ENCODE data around the gene NBEA. TPM values are rescaled to one million over a fixed set of nuclear protein-coding genes. Genes with fewer than 3 reads are reported as not detected.
"Not testable (repeated sequence)": the region's sequence is repeated elsewhere in the genome, so short reads cannot be mapped to it uniquely, and the experiment has no call there.

Gene NBEA
- total RNA-seq, 4 donors from 2014 or later = 1.4 to 14.9 (median 4.1) TPM

DNA sequence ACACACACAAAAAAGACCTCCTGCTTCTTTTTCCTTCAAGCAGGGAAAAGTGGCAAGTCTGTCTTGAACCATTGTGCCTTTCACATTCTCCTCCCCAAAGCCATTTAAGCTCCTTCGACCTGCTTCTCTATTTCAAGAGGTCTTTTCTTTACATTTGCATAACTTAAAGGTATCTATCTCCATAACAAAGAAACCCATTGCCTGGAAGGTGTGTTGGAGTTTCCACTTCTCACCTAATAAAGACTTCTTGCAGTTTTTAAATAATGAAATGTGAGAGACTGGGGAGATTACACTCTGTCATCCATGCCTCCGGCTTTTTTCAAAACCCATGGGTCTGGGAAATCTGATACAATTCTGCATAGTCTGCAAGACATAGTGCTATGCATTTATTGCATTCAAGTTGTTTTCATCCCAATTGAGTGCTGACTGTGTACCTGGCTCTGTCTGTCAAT is 41.8 kb upstream of the NBEA start:
- DNase-seq = no peak
- no peak overlapping the region for H3K27ac ChIP-seq
- no peaks in the 10 kb centered on the region for H3K36me3 ChIP-seq
- H3K4me3 ChIP-seq = no peak overlapping the region
- no peaks in the 10 kb centered on the region for H3K9me3 ChIP-seq
- no peak for TF ChIP-seq POLR2A (IDR thresholded peaks at IDR 0.05)
- TF ChIP-seq, protein P1, sequence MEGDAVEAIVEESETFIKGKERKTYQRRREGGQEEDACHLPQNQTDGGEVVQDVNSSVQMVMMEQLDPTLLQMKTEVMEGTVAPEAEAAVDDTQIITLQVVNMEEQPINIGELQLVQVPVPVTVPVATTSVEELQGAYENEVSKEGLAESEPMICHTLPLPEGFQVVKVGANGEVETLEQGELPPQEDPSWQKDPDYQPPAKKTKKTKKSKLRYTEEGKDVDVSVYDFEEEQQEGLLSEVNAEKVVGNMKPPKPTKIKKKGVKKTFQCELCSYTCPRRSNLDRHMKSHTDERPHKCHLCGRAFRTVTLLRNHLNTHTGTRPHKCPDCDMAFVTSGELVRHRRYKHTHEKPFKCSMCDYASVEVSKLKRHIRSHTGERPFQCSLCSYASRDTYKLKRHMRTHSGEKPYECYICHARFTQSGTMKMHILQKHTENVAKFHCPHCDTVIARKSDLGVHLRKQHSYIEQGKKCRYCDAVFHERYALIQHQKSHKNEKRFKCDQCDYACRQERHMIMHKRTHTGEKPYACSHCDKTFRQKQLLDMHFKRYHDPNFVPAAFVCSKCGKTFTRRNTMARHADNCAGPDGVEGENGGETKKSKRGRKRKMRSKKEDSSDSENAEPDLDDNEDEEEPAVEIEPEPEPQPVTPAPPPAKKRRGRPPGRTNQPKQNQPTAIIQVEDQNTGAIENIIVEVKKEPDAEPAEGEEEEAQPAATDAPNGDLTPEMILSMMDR (IDR thresholded peaks at IDR 0.05) = no peak
- H3K4me1 ChIP-seq = no peaks in the 10 kb centered on the region
- H3K27me3 ChIP-seq = no peaks in the 10 kb centered on the region

DNA sequence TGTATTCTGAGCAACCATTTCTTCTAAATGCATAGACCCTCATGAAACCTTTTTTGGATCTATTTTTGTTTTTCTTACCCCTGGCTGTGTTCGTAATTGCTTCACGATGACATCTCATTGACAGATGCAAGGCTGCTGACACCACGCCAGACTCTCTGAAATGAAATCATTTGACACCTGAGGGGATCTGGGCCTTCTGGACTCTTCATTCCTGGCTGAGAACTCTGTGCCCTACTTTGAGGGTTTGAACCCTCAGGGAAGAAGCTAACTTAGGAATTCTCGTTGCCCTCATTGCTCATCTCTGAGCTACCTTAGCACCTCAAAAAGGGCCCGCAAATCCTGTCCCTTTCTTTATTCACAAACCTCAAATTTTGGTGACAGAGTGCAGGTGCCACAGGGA is 40.5 kb upstream of the NBEA start:
- DNase-seq = no peak
- Histone ChIP-seq H3K9me3 (no peaks in the 10 kb centered on the region), H3K4me1 (no peaks in the 10 kb centered on the region), H3K27me3 (no peaks in the 10 kb centered on the region), H3K36me3 (no peaks in the 10 kb centered on the region), H3K27ac (no peak overlapping the region), H3K4me3 (no peak overlapping the region)
- TF ChIP-seq, protein P1 (IDR thresholded peaks at IDR 0.05) = no peak
- TF ChIP-seq POLR2A (IDR thresholded peaks at IDR 0.05) = no peak

DNA sequence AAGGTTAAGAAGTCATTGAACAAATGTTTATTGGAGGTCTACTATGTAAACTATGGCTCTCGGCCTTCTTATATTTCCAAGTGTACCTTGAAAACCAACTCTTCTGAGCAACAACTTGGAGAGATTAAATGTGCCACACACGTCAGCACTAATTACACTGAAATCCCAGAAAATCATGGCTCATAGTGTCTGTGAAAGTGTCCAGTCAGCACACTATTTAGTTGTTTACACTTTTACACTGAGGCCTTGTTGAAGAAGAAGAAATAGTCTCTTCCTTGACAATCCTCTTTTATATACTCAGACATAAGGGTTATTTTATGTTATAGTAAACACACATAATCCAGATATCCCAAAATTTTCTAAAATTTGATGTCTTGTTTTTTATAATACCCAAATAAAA is 30.9 kb upstream of the NBEA start:
- no peak for DNase-seq
- Histone ChIP-seq H3K27ac (no peak overlapping the region), H3K4me3 (no peak overlapping the region), H3K27me3 (no peaks in the 10 kb centered on the region), H3K36me3 (no peaks in the 10 kb centered on the region), H3K9me3 (no peaks in the 10 kb centered on the region), H3K4me1 (no peaks in the 10 kb centered on the region)
- TF ChIP-seq, protein P1 (IDR thresholded peaks at IDR 0.05) = no peak
- no peak for TF ChIP-seq POLR2A (IDR thresholded peaks at IDR 0.05)

DNA sequence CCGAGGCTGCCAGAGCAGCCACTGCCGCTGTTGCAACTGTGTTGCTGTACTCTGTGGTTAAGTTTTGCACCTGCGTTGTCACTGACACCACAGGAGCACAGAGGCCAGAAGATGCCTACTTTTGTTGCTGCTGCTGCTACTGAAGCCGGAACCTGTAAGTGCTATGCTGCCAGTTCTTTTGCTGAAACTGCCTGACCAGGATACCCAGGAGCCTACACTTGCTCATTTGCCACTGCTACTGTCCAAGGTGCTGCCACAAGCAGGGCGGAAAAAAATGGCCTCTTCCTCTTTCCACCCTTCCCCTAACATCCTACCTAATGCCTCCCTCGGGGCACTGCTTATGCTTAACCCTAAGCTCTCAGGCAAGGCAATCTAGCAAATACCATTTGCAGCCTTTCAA is 29.0 kb upstream of the NBEA start:
- Histone ChIP-seq H3K9me3 (no peaks in the 10 kb centered on the region), H3K27me3 (no peaks in the 10 kb centered on the region), H3K27ac (no peak overlapping the region), H3K36me3 (no peaks in the 10 kb centered on the region), H3K4me3 (no peak overlapping the region), H3K4me1 (no peaks in the 10 kb centered on the region)
- no peak for DNase-seq
- TF ChIP-seq, protein P1 (IDR thresholded peaks at IDR 0.05) = no peak
- TF ChIP-seq POLR2A (IDR thresholded peaks at IDR 0.05) = no peak

DNA sequence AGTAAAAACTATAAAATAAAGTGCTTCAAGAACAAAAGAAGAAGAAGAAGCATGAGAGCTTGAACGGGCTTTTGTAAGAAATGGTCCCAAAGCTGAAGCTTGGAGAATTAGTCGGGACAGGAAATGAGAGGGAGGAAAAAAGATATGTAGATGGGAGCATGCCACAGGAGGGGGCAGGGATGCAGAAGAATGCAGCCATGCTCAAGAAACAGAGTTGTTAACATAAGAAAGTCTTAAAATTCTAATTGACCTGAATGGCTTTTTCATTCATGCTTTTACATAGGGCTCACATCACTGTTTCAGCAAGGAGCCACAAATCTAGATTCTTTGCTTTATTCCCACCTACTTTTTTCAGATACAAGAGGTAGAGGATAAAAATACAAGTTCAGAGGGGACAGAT is 27.7 kb upstream of the NBEA start:
- TF ChIP-seq, protein P1 (IDR thresholded peaks at IDR 0.05) = no peak
- TF ChIP-seq POLR2A (IDR thresholded peaks at IDR 0.05) = no peak
- no peak for DNase-seq

DNA sequence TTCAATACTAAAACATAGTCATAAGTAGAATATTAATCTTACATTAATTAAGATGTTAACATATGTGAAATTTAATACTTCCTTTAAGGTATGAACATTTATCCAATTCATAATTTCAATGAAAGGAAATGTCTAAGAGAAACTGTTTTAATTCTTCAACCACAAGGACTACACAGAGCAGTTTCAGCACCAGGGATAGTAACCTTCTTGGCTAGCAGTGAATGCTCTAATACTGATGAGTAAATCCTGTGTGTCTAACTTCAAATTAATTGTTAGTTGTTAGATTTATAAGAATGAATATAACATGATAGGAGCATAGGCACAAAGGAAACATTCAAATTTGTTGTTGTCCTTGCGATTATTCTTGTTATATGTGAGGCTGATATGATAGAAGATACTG is 15.6 kb upstream of the NBEA start:
- H3K27ac ChIP-seq = no peak overlapping the region
- DNase-seq = no peak
- H3K4me3 ChIP-seq = no peak overlapping the region
- TF ChIP-seq, protein P1 (IDR thresholded peaks at IDR 0.05) = no peak
- no peak for TF ChIP-seq POLR2A (IDR thresholded peaks at IDR 0.05)
- H3K9me3 ChIP-seq = no peaks in the 10 kb centered on the region
- no peaks in the 10 kb centered on the region for H3K36me3 ChIP-seq
- no peaks in the 10 kb centered on the region for H3K27me3 ChIP-seq
- H3K4me1 ChIP-seq = no peaks in the 10 kb centered on the region

More for the DNA sequence above, 27.7 kb upstream of the NBEA start:
- H3K27me3 ChIP-seq = no peaks in the 10 kb centered on the region
- no peaks in the 10 kb centered on the region for H3K9me3 ChIP-seq
- H3K36me3 ChIP-seq = no peaks in the 10 kb centered on the region
- H3K4me3 ChIP-seq = no peak overlapping the region
- no peaks in the 10 kb centered on the region for H3K4me1 ChIP-seq
- no peak overlapping the region for H3K27ac ChIP-seq

DNA sequence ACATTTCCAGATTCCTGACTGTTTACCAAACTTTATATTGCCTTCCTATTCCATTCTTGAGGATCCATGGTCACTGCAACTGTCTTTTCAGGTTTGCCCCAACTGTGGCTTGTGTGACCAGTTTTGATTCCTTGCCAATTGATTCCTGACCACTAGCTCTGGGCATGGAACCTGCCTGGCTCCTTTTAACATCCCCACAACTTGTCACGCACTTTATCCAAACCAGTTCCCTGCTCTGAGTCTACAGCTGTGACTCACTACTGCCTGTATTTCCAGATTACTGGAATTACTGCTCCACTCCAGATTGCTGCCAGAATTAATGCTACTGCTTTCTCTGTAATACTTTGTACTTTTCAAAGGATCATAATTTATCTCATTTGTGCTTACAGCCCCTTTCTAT is 13.4 kb upstream of the NBEA start:
- H3K27me3 ChIP-seq, H3K9me3 ChIP-seq, H3K4me3 ChIP-seq, DNase-seq, H3K27ac ChIP-seq, H3K4me1 ChIP-seq, H3K36me3 ChIP-seq: not testable (repeated sequence)
